ENCODE data around the gene NDUFAF2. TPM values are rescaled to one million over a fixed set of nuclear protein-coding genes. Genes with fewer than 3 reads are reported as not detected.

The NDUFAF2 gene
- polyA plus RNA-seq, 1 of the 3 experiments (the other 2 are of a cell fraction): 33.4 TPM

DNA sequence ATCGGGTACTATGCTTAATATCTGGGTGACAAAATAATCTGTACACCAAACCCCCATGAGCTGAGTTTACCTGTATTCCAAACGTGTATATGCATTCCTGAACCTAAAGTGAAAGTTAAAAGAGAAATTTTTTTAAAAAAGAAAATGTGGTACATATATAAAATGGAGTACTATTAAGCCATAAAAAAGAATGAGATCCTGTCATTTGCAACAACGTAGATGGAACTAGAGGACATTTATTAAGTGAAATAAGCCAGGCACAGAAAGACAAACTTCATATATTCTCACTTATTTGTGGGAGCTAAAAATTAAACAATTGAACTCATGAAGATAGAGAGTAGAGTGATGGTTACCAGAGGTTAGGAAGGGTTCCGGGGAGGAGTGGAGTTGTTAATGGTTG, 44.8 kb downstream of the NDUFAF2 start:
- H3K4me2 ChIP-seq: no peak overlapping the region
- H3K9ac ChIP-seq: no peak overlapping the region
- no peaks in the 10 kb centered on the region for H3F3A ChIP-seq (replicated peaks; ENCODE audit: insufficient read depth)
- no peaks in the 10 kb centered on the region for H3K36me3 ChIP-seq (replicated peaks in 1 of 2; ENCODE audit: control insufficient read depth in 1 of 2, insufficient read depth in 2 of 2, low read length in 1 of 2)
- peaks cover 3% of the 10 kb centered on the region; the same call in 1 of the 2 replicates for H3K9me3 ChIP-seq
- ChIA-PET POLR2A (no interaction called here), CTCF (no interaction called here)
- TF ChIP-seq, protein P1, sequence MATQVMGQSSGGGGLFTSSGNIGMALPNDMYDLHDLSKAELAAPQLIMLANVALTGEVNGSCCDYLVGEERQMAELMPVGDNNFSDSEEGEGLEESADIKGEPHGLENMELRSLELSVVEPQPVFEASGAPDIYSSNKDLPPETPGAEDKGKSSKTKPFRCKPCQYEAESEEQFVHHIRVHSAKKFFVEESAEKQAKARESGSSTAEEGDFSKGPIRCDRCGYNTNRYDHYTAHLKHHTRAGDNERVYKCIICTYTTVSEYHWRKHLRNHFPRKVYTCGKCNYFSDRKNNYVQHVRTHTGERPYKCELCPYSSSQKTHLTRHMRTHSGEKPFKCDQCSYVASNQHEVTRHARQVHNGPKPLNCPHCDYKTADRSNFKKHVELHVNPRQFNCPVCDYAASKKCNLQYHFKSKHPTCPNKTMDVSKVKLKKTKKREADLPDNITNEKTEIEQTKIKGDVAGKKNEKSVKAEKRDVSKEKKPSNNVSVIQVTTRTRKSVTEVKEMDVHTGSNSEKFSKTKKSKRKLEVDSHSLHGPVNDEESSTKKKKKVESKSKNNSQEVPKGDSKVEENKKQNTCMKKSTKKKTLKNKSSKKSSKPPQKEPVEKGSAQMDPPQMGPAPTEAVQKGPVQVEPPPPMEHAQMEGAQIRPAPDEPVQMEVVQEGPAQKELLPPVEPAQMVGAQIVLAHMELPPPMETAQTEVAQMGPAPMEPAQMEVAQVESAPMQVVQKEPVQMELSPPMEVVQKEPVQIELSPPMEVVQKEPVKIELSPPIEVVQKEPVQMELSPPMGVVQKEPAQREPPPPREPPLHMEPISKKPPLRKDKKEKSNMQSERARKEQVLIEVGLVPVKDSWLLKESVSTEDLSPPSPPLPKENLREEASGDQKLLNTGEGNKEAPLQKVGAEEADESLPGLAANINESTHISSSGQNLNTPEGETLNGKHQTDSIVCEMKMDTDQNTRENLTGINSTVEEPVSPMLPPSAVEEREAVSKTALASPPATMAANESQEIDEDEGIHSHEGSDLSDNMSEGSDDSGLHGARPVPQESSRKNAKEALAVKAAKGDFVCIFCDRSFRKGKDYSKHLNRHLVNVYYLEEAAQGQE (IDR thresholded peaks at IDR 0.05; ENCODE audit: low read depth, low read length): no peak
- TF ChIP-seq GABPA (IDR thresholded peaks at IDR 0.05; ENCODE audit: low read depth): no peak
- no peak for TF ChIP-seq RAD21 (IDR thresholded peaks at IDR 0.05; ENCODE audit: low read length)
- TF ChIP-seq, protein P2, sequence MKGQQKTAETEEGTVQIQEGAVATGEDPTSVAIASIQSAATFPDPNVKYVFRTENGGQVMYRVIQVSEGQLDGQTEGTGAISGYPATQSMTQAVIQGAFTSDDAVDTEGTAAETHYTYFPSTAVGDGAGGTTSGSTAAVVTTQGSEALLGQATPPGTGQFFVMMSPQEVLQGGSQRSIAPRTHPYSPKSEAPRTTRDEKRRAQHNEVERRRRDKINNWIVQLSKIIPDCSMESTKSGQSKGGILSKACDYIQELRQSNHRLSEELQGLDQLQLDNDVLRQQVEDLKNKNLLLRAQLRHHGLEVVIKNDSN (IDR thresholded peaks at IDR 0.05; ENCODE audit: borderline replicate concordance, low read depth): no peak
- TF ChIP-seq EP300 (IDR thresholded peaks at IDR 0.05; ENCODE audit: borderline replicate concordance in 1 of 2, low read depth in 1 of 2, low read length in 1 of 2): no peak
- TF ChIP-seq USF2 (IDR thresholded peaks at IDR 0.05; ENCODE audit: borderline replicate concordance, low read depth, low read length): no peak
- TF ChIP-seq RFX5 (IDR thresholded peaks at IDR 0.05; ENCODE audit: low read length): no peak
- no peaks in the 10 kb centered on the region for H3K4me1 ChIP-seq (ENCODE audit: control insufficient read depth in 1 of 2, insufficient read depth in 2 of 2, low read depth in 1 of 2, low read length in 1 of 2)
- WGBS (ENCODE audit: low lambda C conversion rate): 80% methylated on average over 4 of the region's 4 CpGs
- H3K4me3 ChIP-seq (ENCODE audit: low read depth in 2 of 2, low read length in 1 of 2): no peak overlapping the region
- H3K27ac ChIP-seq (ENCODE audit: low read depth in 2 of 2, low read length in 1 of 2): no peak overlapping the region
- H3K27me3 ChIP-seq (ENCODE audit: insufficient read depth): no peaks in the 10 kb centered on the region
- H3K9me2 ChIP-seq: no peaks in the 10 kb centered on the region
- no peaks in the 10 kb centered on the region for H4K20me1 ChIP-seq (ENCODE audit: insufficient read depth)
- H3K79me2 ChIP-seq (ENCODE audit: insufficient read depth): no peaks in the 10 kb centered on the region
- no peak overlapping the region for H2AFZ ChIP-seq (ENCODE audit: low read depth)
- no peak for DNase-seq

GRCh38 chr5:60992871-60993270, 47.9 kb downstream of the NDUFAF2 start:
- Histone ChIP-seq H3K27ac (ENCODE audit: low read depth in 2 of 2, low read length in 1 of 2) (no peak overlapping the region), H2AFZ (ENCODE audit: low read depth) (no peak overlapping the region), H3F3A (replicated peaks; ENCODE audit: insufficient read depth) (no peaks in the 10 kb centered on the region), H4K20me1 (ENCODE audit: insufficient read depth) (no peaks in the 10 kb centered on the region), H3K4me1 (ENCODE audit: control insufficient read depth in 1 of 2, insufficient read depth in 2 of 2, low read depth in 1 of 2, low read length in 1 of 2) (peaks cover 0 to 7% of the 10 kb centered on the region in 2 experiments; a peak in 2 of 4 replicates), H3K27me3 (ENCODE audit: insufficient read depth) (no peaks in the 10 kb centered on the region), H3K9ac (no peak overlapping the region), H3K4me3 (ENCODE audit: low read depth in 2 of 2, low read length in 1 of 2) (no peak overlapping the region), H3K9me3 (peaks cover 3% of the 10 kb centered on the region; the same call in 1 of the 2 replicates), H3K9me2 (no peaks in the 10 kb centered on the region), H3K4me2 (no peak overlapping the region), H3K36me3 (replicated peaks in 1 of 2; ENCODE audit: control insufficient read depth in 1 of 2, insufficient read depth in 2 of 2, low read length in 1 of 2) (no peaks in the 10 kb centered on the region), H3K79me2 (ENCODE audit: insufficient read depth) (no peaks in the 10 kb centered on the region)
- DNase-seq: no peak
- WGBS (ENCODE audit: low lambda C conversion rate): 95% methylated on average over 6 of the region's 6 CpGs
- CTCF ChIA-PET: interaction anchor here (1.0 to 1.6 kb wide), 2 partner anchors 33 to 305 kb away, joined by 3 to 4 read pairs; no protein-coding TSS in a partner anchor
- POLR2A ChIA-PET: no interaction called here
- TF ChIP-seq, protein P3, sequence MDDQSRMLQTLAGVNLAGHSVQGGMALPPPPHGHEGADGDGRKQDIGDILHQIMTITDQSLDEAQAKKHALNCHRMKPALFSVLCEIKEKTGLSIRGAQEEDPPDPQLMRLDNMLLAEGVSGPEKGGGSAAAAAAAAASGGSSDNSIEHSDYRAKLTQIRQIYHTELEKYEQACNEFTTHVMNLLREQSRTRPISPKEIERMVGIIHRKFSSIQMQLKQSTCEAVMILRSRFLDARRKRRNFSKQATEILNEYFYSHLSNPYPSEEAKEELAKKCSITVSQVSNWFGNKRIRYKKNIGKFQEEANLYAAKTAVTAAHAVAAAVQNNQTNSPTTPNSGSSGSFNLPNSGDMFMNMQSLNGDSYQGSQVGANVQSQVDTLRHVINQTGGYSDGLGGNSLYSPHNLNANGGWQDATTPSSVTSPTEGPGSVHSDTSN (IDR thresholded peaks at IDR 0.05): no peak
- TF ChIP-seq TEAD4 (IDR thresholded peaks at IDR 0.05; ENCODE audit: borderline replicate concordance, insufficient read depth) (no peak), MAX (IDR thresholded peaks at IDR 0.05; ENCODE audit: low read depth) (no peak), SIN3A (IDR thresholded peaks at IDR 0.05; ENCODE audit: borderline replicate concordance, low read depth, low read length) (no peak), FOXJ3 (CRISPR knock-in tag; IDR thresholded peaks at IDR 0.05) (no peak), EP300 (IDR thresholded peaks at IDR 0.05; ENCODE audit: borderline replicate concordance in 1 of 2, low read depth in 1 of 2, low read length in 1 of 2) (no peak)

Data from SK-N-SH (cell line).